Chondrocyte (in vitro differentiated cells): ENCODE results near the gene HOXB1. TPM values are rescaled to one million over a fixed set of nuclear protein-coding genes. Genes with fewer than 3 reads are reported as not detected.

Experiments used
- DNase-seq: peaks from one replicate; pipeline ENCODE4 v3.0.0; 2021; ENCODE audit warnings: mixed read lengths, low spot score
- H3K27ac Mint-ChIP-seq: one replicate; pipeline ENCODE4 v1.8.0; 2021; ENCODE audit warnings: mild to moderate bottlenecking, moderate library complexity, mixed read lengths; ENCODE audit not compliant: unreplicated experiment
- H3K27me3 Mint-ChIP-seq: 2 replicates; pipeline ENCODE4 v1.8.0; 2021; ENCODE audit warnings: low read depth, mixed read lengths
- H3K36me3 Mint-ChIP-seq: 2 replicates; pipeline ENCODE4 v1.8.0; 2021; ENCODE audit warnings: low read depth, mixed read lengths
- H3K4me1 Mint-ChIP-seq: 2 replicates; pipeline ENCODE4 v1.8.0; 2021; ENCODE audit warnings: low read depth, mild to moderate bottlenecking, mixed read lengths
- H3K4me3 Mint-ChIP-seq: one replicate; pipeline ENCODE4 v1.8.0; 2021; ENCODE audit warnings: mild to moderate bottlenecking, moderate library complexity, mixed read lengths; ENCODE audit not compliant: unreplicated experiment
- H3K9me3 Mint-ChIP-seq: 2 replicates; pipeline ENCODE4 v1.8.0; 2021; ENCODE audit warnings: low read depth, mixed read lengths
- total RNA-seq: library from RNA; stranded (reverse); gene quantifications from 3 replicates; pipeline ENCODE4 v1.2.1, GENCODE V29; 2021
- TF ChIP-seq, protein P1 (sequence below): fragments of 200-600 bp; sonication (generic); IDR thresholded peaks from 2 replicates; pipeline ENCODE4 v1.5.0; 2021; ENCODE audit warnings: antibody characterized with exemption, mild to moderate bottlenecking, moderate library complexity

Gene HOXB1
- total RNA-seq, 1 donor from 2014 or later: not detected

- no peaks in the 10 kb centered on the region for H3K36me3 Mint-ChIP-seq
- H3K27me3 Mint-ChIP-seq: peaks cover 77% of the 10 kb centered on the region
- no peak overlapping the region for H3K4me3 Mint-ChIP-seq
- no peak overlapping the region for H3K27ac Mint-ChIP-seq
- H3K9me3 Mint-ChIP-seq: no peaks in the 10 kb centered on the region
- TF ChIP-seq, protein P1, sequence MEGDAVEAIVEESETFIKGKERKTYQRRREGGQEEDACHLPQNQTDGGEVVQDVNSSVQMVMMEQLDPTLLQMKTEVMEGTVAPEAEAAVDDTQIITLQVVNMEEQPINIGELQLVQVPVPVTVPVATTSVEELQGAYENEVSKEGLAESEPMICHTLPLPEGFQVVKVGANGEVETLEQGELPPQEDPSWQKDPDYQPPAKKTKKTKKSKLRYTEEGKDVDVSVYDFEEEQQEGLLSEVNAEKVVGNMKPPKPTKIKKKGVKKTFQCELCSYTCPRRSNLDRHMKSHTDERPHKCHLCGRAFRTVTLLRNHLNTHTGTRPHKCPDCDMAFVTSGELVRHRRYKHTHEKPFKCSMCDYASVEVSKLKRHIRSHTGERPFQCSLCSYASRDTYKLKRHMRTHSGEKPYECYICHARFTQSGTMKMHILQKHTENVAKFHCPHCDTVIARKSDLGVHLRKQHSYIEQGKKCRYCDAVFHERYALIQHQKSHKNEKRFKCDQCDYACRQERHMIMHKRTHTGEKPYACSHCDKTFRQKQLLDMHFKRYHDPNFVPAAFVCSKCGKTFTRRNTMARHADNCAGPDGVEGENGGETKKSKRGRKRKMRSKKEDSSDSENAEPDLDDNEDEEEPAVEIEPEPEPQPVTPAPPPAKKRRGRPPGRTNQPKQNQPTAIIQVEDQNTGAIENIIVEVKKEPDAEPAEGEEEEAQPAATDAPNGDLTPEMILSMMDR: no peak
- H3K4me1 Mint-ChIP-seq: peaks cover 10% of the 10 kb centered on the region
- no peak for DNase-seq
These were observed 20.4 kb upstream of the HOXB1 start for GRCh38 chr17:48551214-48551555.

GRCh38 chr17:48550502-48551213 is 19.8 kb upstream of the HOXB1 start:
- no peak overlapping the region for H3K4me3 Mint-ChIP-seq
- H3K9me3 Mint-ChIP-seq: no peaks in the 10 kb centered on the region
- DNase-seq: no peak
- H3K27me3 Mint-ChIP-seq: peaks cover 78% of the 10 kb centered on the region
- TF ChIP-seq, protein P1: no peak
- H3K27ac Mint-ChIP-seq: no peak overlapping the region
- no peaks in the 10 kb centered on the region for H3K36me3 Mint-ChIP-seq
- H3K4me1 Mint-ChIP-seq: peaks cover 10% of the 10 kb centered on the region

DNA sequence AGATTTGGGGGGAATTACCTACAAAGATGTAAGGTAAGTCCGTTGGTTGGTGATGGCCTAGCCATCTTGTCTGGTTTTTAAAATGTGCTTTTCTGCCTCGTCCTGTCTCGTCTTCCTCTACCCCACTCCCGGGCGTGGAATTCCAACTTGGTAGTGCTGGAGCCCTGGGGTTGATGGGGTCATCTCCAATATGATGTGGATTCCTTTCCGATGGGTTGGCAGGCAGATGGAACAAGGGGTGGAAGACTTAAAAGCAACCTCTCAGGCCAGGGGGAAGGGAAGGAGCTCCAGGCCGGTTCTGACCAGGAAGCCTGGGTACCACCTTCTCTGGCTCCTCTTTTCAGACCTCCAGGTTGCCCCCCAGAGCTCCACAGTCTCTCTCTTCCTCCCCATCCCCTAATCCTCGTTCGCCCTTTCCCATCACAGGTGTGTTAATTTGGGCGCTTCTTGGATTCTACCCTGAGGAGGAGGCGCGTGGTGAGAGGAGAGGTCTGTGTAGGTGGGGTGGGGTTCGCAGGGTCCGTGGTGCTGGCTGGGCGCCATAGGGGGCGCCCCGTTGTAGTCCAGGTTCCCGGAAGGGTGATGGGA is 19.2 kb upstream of the HOXB1 start:
- Mint-ChIP-seq H3K9me3 (no peaks in the 10 kb centered on the region), H3K27me3 (peaks cover 80% of the 10 kb centered on the region), H3K4me3 (no peak overlapping the region), H3K27ac (no peak overlapping the region), H3K36me3 (no peaks in the 10 kb centered on the region), H3K4me1 (peaks cover 6% of the 10 kb centered on the region)
- no peak for DNase-seq
- TF ChIP-seq, protein P1: no peak

DNA sequence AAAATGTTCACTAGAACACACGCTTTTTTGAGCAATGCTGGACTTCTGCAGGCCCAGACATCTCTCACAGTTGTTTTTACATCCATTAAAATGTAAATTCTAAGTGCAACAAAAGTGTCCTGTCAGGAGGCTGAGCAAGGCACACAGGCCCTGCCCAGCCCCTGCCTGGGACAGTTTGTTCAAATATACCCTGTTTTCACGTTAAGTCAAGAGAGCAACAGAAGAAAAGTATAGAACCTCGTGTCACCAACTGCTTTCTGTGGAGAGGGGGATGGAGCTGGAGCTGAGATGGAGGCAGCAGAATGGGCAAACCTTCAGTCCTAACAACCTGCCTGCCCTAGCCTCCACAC is 18.4 kb upstream of the HOXB1 start:
- TF ChIP-seq, protein P1: no peak
- Mint-ChIP-seq H3K4me1 (peaks cover under 1% of the 10 kb centered on the region), H3K27me3 (peaks cover 78% of the 10 kb centered on the region), H3K4me3 (no peak overlapping the region), H3K27ac (no peak overlapping the region), H3K9me3 (no peaks in the 10 kb centered on the region), H3K36me3 (no peaks in the 10 kb centered on the region)
- no peak for DNase-seq

- Mint-ChIP-seq H3K36me3 (peaks cover 2% of the 10 kb centered on the region), H3K27ac (no peak overlapping the region), H3K4me1 (peaks cover 3% of the 10 kb centered on the region), H3K4me3 (no peak overlapping the region), H3K9me3 (no peaks in the 10 kb centered on the region), H3K27me3 (peaks cover 77% of the 10 kb centered on the region)
- TF ChIP-seq, protein P1: no peak
- DNase-seq: no peak
These were observed 17.9 kb upstream of the HOXB1 start for GRCh38 chr17:48548523-48549280.
